ENCODE results near the gene DPH2. TPM values are rescaled to one million over a fixed set of nuclear protein-coding genes. Genes with fewer than 3 reads are reported as not detected.

DPH2 gene
- total RNA-seq, 1 donor from 2014 or later: 51.6 TPM

DNA sequence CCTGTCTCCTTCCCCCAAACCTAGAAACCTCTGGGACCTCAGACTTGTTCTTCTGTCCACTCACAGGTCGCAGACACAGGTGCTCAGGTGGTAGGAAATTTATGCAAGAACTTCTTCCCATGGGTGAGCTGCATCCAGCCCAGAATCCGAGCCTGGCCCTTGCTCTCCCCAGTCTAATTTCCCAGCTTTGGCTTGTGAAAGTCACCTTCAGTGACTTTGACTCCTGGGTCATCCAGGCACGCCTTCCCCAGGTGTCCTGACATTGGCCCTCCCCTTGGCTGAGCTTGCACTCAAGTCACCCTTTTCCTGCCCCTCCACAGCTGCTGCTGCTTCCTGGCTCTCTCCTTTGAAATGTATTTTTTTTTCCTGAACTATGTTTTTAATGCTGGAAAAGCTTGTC is 16.4 kb upstream of the DPH2 start:
- no peaks in the 10 kb centered on the region for H3K9me3 Mint-ChIP-seq
- ChIA-PET CTCF (interaction anchor here (1.2 kb wide), 1 partner anchor 83 kb away, joined by 3 read pairs; no protein-coding TSS in a partner anchor), POLR2A (interaction anchor here (0.6 kb wide), 1 partner anchor 45 kb away, joined by 3 read pairs; no protein-coding TSS in a partner anchor)
- no peaks in the 10 kb centered on the region for H3K27me3 Mint-ChIP-seq
- ATAC-seq (ENCODE audit: low read depth): no peak
- H3K4me3 Mint-ChIP-seq: no peak overlapping the region
- no peak overlapping the region for H3K27ac Mint-ChIP-seq
- intact Hi-C loops (cut with micrococcal nuclease): no loop called here
- peaks cover 26% of the 10 kb centered on the region for H3K36me3 Mint-ChIP-seq (ENCODE audit: low read depth)
- TF ChIP-seq, protein P1, sequence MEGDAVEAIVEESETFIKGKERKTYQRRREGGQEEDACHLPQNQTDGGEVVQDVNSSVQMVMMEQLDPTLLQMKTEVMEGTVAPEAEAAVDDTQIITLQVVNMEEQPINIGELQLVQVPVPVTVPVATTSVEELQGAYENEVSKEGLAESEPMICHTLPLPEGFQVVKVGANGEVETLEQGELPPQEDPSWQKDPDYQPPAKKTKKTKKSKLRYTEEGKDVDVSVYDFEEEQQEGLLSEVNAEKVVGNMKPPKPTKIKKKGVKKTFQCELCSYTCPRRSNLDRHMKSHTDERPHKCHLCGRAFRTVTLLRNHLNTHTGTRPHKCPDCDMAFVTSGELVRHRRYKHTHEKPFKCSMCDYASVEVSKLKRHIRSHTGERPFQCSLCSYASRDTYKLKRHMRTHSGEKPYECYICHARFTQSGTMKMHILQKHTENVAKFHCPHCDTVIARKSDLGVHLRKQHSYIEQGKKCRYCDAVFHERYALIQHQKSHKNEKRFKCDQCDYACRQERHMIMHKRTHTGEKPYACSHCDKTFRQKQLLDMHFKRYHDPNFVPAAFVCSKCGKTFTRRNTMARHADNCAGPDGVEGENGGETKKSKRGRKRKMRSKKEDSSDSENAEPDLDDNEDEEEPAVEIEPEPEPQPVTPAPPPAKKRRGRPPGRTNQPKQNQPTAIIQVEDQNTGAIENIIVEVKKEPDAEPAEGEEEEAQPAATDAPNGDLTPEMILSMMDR (IDR thresholded peaks at IDR 0.05): no peak
- DNase-seq: no peak
- H3K4me1 Mint-ChIP-seq: peaks cover 12% of the 10 kb centered on the region

DNA sequence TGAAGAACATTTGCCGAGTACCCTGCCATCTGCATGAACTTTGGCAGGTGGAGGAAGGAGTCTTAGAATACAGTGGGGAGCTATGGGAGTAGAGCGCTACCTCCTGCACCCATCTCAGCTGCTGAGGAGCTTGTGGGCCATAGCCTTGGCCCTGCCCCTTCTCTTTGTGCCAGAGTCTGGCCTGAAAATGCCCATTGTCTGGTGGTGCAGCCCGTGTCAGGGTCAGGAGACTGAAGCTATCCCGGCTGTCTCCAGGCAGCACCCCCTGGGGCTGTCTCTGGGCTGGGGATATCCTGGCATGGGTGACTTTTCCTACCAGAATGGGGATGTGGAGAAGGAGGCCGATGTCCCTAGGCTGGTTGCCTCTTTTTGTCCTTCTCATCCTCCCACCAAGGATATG is 15.8 kb upstream of the DPH2 start:
- H3K4me1 Mint-ChIP-seq: peaks cover 9% of the 10 kb centered on the region
- H3K36me3 Mint-ChIP-seq (ENCODE audit: low read depth): peaks cover 33% of the 10 kb centered on the region
- TF ChIP-seq, protein P1 (IDR thresholded peaks at IDR 0.05): no peak
- CTCF ChIA-PET: interaction anchor here (1.2 kb wide), 1 partner anchor 83 kb away, joined by 3 read pairs; no protein-coding TSS in a partner anchor
- no peak overlapping the region for H3K4me3 Mint-ChIP-seq
- DNase-seq: no peak
- H3K27me3 Mint-ChIP-seq: no peaks in the 10 kb centered on the region
- ATAC-seq (ENCODE audit: low read depth): no peak
- intact Hi-C loops (cut with micrococcal nuclease): no loop called here
- H3K27ac Mint-ChIP-seq: no peak overlapping the region
- POLR2A ChIA-PET: interaction anchor here (1.2 kb wide), 1 partner anchor 7 kb away, joined by 4 read pairs; the partner anchor contains the start of gene IPO13
- no peaks in the 10 kb centered on the region for H3K9me3 Mint-ChIP-seq

DNA sequence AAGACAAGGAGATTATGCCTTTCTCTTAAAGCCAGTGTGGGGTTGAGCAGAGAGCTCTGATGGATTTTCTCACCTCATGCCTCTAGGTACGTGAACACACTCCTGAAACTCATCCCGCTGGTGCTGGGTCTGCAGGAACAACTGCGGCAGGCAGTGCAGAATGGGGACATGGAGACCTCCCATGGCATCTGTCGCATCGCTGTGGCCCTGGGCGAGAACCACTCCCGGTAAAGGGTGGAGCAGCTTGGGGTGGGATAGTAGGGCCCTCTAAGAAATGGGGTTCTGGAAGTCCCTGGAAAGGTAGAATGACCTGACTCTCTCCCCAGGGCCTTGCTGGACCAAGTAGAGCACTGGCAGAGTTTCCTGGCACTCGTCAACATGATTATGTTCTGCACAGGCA is 13.6 kb upstream of the DPH2 start:
- ChIA-PET POLR2A (no interaction called here), CTCF (no interaction called here)
- DNase-seq (no peak), ATAC-seq (ENCODE audit: low read depth) (no peak)
- TF ChIP-seq, protein P1 (IDR thresholded peaks at IDR 0.05): no peak
- no peak overlapping the region for H3K27ac Mint-ChIP-seq
- intact Hi-C loops (cut with micrococcal nuclease): no loop called here
- H3K36me3 Mint-ChIP-seq (ENCODE audit: low read depth): peaks cover 32% of the 10 kb centered on the region
- no peaks in the 10 kb centered on the region for H3K9me3 Mint-ChIP-seq
- H3K4me1 Mint-ChIP-seq: peaks cover 5% of the 10 kb centered on the region
- no peak overlapping the region for H3K4me3 Mint-ChIP-seq
- H3K27me3 Mint-ChIP-seq: no peaks in the 10 kb centered on the region

DNA sequence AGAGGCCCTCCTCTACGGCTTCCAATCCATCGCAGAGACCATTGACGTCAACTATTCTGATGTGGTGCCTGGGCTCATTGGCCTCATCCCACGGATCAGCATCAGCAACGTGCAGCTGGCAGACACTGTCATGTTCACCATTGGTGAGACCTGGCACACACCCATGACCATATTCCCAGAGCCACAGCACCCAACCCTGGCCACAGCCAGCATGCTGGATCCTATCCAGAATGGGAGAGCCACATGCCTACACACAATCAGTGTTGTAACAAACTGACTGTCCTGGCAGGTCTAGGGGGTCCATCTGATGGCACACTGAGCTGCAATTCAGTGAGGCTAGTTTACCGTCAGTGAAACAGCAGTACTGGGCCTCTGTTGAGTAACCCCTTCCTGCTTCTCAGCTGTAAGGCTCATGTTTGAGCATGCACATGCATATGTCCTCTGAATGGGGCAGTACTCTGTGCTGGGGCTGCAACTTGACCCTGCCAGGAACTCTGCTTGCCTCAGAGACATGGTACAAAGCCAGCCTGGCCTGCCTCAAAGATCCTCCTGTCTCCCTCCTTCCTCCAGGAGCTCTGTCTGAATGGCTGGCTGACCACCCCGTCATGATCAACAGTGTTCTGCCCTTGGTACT is 12.3 kb upstream of the DPH2 start:
- ATAC-seq (ENCODE audit: low read depth) (no peak), DNase-seq (no peak)
- Mint-ChIP-seq H3K4me3 (no peak overlapping the region), H3K4me1 (no peaks in the 10 kb centered on the region), H3K9me3 (no peaks in the 10 kb centered on the region), H3K27ac (no peak overlapping the region), H3K27me3 (no peaks in the 10 kb centered on the region), H3K36me3 (ENCODE audit: low read depth) (peaks cover 38% of the 10 kb centered on the region)
- intact Hi-C loops (cut with micrococcal nuclease): no loop called here
- TF ChIP-seq, protein P1 (IDR thresholded peaks at IDR 0.05): no peak
- ChIA-PET CTCF (no interaction called here), POLR2A (no interaction called here)

DNA sequence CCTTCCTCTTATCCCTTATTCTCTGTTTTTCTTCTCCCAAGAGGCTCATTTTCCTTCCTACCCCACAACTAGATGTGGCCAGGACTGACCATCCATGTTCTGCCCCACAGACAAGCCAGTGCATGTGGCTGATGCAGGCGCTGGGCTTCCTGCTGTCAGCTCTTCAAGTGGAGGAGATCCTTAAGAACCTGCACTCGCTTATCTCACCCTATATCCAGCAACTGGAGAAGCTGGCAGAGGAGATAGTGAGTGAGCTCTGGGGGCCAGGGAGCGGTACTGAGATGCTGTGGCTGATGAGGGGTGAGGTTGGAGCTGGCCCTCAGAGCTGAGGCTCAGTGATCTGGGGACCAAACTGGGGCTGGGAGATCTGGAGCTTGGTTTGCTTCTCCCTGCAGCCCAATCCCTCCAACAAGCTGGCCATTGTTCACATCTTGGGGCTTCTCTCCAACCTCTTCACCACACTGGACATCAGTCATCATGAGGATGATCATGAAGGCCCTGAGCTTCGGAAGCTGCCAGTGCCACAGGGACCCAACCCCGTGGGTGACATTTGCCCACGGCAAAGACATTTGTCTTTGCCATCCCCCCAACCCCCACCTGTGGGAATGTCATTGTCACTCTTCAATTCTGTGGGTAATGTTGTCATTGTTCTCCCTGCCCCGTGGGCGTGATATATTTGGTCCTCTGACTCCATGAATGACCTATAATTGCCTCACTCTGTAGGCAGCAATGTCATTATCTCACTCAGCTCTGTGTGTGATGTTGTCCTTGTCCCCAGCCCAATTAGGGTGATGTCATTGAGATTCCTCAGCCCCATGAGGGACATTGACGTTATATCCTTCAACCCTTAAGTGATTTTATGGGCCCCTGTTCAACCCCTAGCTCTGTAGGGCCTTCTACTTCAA is 11.2 kb upstream of the DPH2 start:
- no peak overlapping the region for H3K27ac Mint-ChIP-seq
- ChIA-PET POLR2A (no interaction called here), CTCF (no interaction called here)
- H3K4me1 Mint-ChIP-seq: no peaks in the 10 kb centered on the region
- intact Hi-C loops (cut with micrococcal nuclease): no loop called here
- no peaks in the 10 kb centered on the region for H3K9me3 Mint-ChIP-seq
- TF ChIP-seq, protein P1 (IDR thresholded peaks at IDR 0.05): no peak
- DNase-seq (no peak), ATAC-seq (ENCODE audit: low read depth) (no peak)
- H3K4me3 Mint-ChIP-seq: no peak overlapping the region
- H3K27me3 Mint-ChIP-seq: no peaks in the 10 kb centered on the region
- peaks cover 43% of the 10 kb centered on the region for H3K36me3 Mint-ChIP-seq (ENCODE audit: low read depth)

Data from activated B cell treated with CpG ODN at 0.5 μM for 24 hours (primary cell).